Astrocyte (in vitro differentiated cells and primary cell): ENCODE measurements around the gene KRT80.

Experiments
- EZH2 ChIP-seq: IDR thresholded peaks from 2 replicates; pipeline ENCODE4 v1.6.1; 2012; ENCODE audit warnings: mild to moderate bottlenecking, low read length, inconsistent platforms; ENCODE audit not compliant: insufficient read depth
- TF ChIP-seq, protein P1 (sequence below): IDR thresholded peaks from 2 replicates; pipeline ENCODE4 v1.5.1; 2011; ENCODE audit warnings: low read depth, mild to moderate bottlenecking, inconsistent platforms, low read length, moderate library complexity; ENCODE audit not compliant: insufficient read depth

DNA sequence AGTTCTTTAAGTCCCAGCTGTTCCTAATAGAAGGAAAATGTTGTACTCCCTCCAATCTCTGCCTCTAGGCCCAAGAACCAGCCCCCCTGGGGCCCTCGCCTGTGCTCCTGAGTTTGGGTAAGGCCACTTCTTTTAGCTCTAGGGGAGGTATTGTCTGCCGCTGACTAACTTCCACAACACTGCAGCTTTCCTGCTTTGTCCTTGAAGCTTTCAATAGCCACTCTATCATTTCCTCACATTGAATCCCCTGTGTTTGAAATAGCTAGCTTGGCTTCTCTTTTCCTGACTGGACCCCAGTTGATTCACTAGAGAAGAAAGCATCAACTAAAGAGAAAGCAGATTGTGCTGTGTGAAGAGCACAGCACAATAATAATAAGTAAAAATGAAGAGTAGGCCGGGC is 28.8 kb downstream of the KRT80 start:
- TF ChIP-seq, protein P1, sequence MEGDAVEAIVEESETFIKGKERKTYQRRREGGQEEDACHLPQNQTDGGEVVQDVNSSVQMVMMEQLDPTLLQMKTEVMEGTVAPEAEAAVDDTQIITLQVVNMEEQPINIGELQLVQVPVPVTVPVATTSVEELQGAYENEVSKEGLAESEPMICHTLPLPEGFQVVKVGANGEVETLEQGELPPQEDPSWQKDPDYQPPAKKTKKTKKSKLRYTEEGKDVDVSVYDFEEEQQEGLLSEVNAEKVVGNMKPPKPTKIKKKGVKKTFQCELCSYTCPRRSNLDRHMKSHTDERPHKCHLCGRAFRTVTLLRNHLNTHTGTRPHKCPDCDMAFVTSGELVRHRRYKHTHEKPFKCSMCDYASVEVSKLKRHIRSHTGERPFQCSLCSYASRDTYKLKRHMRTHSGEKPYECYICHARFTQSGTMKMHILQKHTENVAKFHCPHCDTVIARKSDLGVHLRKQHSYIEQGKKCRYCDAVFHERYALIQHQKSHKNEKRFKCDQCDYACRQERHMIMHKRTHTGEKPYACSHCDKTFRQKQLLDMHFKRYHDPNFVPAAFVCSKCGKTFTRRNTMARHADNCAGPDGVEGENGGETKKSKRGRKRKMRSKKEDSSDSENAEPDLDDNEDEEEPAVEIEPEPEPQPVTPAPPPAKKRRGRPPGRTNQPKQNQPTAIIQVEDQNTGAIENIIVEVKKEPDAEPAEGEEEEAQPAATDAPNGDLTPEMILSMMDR, result no peak
- TF ChIP-seq EZH2, result no peak
